H1 (cell line): ENCODE data around the gene SH3RF3. TPM values are rescaled to one million over a fixed set of nuclear protein-coding genes. Genes with fewer than 3 reads are reported as not detected.

Source experiments
- BRCA1 ChIP-seq: IDR thresholded peaks from 2 replicates; pipeline ENCODE4 v1.6.1; 2012; ENCODE audit warnings: low read depth, low read length, improper control_type of control experiment
- GABPA ChIP-seq: IDR thresholded peaks from 2 replicates; pipeline ENCODE4 v1.6.1; 2011; ENCODE audit warnings: mild to moderate bottlenecking, low read length, moderate library complexity, borderline replicate concordance; ENCODE audit not compliant: insufficient read depth
- KDM1A ChIP-seq: fragments of 200-600, 300-600 bp; sonication (generic); IDR thresholded peaks from 2 replicates; pipeline ENCODE4 v1.7.1; 2016; ENCODE audit warnings: mild to moderate bottlenecking, low read length, borderline replicate concordance
- TAF7 ChIP-seq: optimal IDR thresholded peaks from 2 replicates; pipeline ENCODE3; 2011; ENCODE audit warnings: low read depth, mild to moderate bottlenecking, inconsistent platforms, low read length, moderate library complexity, borderline replicate concordance
- TBP ChIP-seq: IDR thresholded peaks from 2 replicates; pipeline ENCODE4 v1.6.1; 2011; ENCODE audit warnings: low read depth, low read length, improper control_type of control experiment
- polyA plus RNA-seq, 7 experiments: library from polyadenylated mRNA; depleted of rRNA in 3 of 7; stranded (reverse) in 5 of 7; unstranded in 2 of 7; fragments of >200 nt in 5 of 7; fragments of 200-250 nt in 2 of 7; gene quantifications; 1 replicate in 5 of 7; 2 replicates in 1 of 7; 4 replicates in 1 of 7; pipeline versions ENCODE4 v1.2.1 to v1.2.3, GENCODE V29; 2011 to 2013; ENCODE audit warnings: missing spikeins in 2 of 7, mixed read lengths in 2 of 7
- total RNA-seq: library from RNA; stranded (reverse); fragmentation: NEBNext Ultra II Directional; extraction: Animal tissue kit (Norgen Biotek cat#: 25700); gene quantifications from 2 replicates; pipeline ENCODE4 v1.2.1, GENCODE V29; 2021

SH3RF3 gene
- total and polyA plus RNA-seq, 2 of the 8 experiments (the other 6 are each of a cell fraction or from before 2014, with no cell fraction given): 0.11 to 0.65 TPM

DNA sequence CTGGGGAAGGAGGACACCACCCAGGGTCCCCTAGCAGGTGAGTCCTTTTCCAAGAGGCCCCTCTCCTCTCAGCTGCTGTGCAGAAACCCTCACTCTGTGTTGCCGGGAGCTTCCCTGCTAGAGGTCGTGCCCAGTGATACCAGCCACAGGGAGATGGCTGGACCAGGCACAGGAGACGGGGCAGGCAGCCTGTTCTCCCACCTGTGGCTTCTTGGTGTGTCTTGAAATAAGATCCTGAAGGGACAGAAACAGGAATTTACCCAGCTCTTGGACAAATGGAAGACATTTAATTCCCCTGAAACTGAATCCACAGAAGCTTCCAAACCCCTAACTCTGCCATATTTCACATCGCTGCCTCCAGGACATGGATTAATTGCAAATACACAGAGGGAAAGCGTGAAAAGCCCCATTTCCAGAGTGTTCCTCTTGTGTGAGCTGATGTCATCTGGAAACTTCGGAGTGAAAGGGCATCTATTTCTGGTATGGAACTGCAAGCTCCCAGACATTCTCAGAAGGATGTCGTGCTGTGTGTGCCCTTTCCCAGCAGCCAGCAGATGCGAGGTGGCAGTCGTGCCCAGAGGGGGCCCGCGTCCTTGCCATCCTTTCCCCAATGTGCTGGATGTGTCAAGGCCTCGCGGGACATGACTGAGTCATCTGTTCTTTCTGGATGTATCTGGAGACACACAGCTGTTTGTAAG lies 307.0 kb downstream of the SH3RF3 start (continued):
- TF ChIP-seq TAF7 (no peak), GABPA (no peak), KDM1A (no peak), TBP (no peak), BRCA1 (no peak)
- TF ChIP-seq, all 59 proteins: peak for 0
